WTC11 (cell line): ENCODE data around the gene TNFSF9. TPM values are rescaled to one million over a fixed set of nuclear protein-coding genes. Genes with fewer than 3 reads are reported as not detected.
A peak's percentile ranks its signal among the peaks of the same experiment; 100 is the strongest.
"Not testable (repeated sequence)": the region's sequence is repeated elsewhere in the genome, so short reads cannot be mapped to it uniquely, and the experiment has no call there.

Source experiments
- ATAC-seq: fragments of 200-7000 bp; cut with Tn5 transposase; 2 replicates; pipeline ENCODE4 v1.10.0; 2021; ENCODE audit warnings: mild to moderate bottlenecking, moderate library complexity
- CTCF ChIA-PET: fragments of 300-600 bp; sonication (Branson Sonifier 250); formaldehyde crosslinking; loops from one replicate; lab custom pipeline; 2021; ENCODE audit warnings: antibody characterized with exemption; lab: Charles Lee
- POLR2A ChIA-PET: fragments of 350-600 bp; sonication (Branson Sonifier 250); formaldehyde crosslinking; loops from one replicate; lab custom pipeline; 2021; ENCODE audit warnings: antibody characterized with exemption; lab: Charles Lee
- DNase-seq: peaks from one replicate; pipeline ENCODE4 v3.0.0; 2021; ENCODE audit warnings: low spot score
- H3K27ac Mint-ChIP-seq: 2 replicates; pipeline ENCODE4 v1.8.0; 2021; ENCODE audit warnings: mixed read lengths
- H3K27me3 Mint-ChIP-seq: 2 replicates; pipeline ENCODE4 v1.8.0; 2021; ENCODE audit warnings: low read depth, mild to moderate bottlenecking, moderate library complexity, mixed read lengths
- H3K36me3 Mint-ChIP-seq: 2 replicates; pipeline ENCODE4 v1.8.0; 2021; ENCODE audit warnings: mixed read lengths
- H3K4me1 Mint-ChIP-seq: 2 replicates; pipeline ENCODE4 v1.8.0; 2022; ENCODE audit warnings: mixed read lengths
- H3K4me3 Mint-ChIP-seq: 2 replicates; pipeline ENCODE4 v1.8.0; 2021; ENCODE audit warnings: mild to moderate bottlenecking, moderate library complexity, mixed read lengths
- H3K9me3 Mint-ChIP-seq: 2 replicates; pipeline ENCODE4 v1.8.0; 2021; ENCODE audit warnings: mixed read lengths
- AR ChIP-seq: fragments of 250-450 bp; sonication (Bioruptor Pico); IDR thresholded peaks from 2 replicates; pipeline ENCODE4 v1.9.0; 2021; ENCODE audit warnings: mild to moderate bottlenecking
- ATF1 ChIP-seq: sonication (generic); formaldehyde crosslinking; IDR thresholded peaks from 2 replicates; pipeline ENCODE4 v1.8.1; 2023; ENCODE audit warnings: mild to moderate bottlenecking, moderate library complexity, missing genetic modification reagents
- CREB1 ChIP-seq: sonication (generic); formaldehyde crosslinking; IDR thresholded peaks from 2 replicates; pipeline ENCODE4 v1.8.0; 2023; ENCODE audit warnings: mild to moderate bottlenecking, missing genetic modification reagents
- ELF4 ChIP-seq: sonication (generic); formaldehyde crosslinking; IDR thresholded peaks from 2 replicates; pipeline ENCODE4 v1.8.1; 2022; ENCODE audit warnings: low read depth, mild to moderate bottlenecking, moderate library complexity, missing genetic modification reagents
- FOXP1 ChIP-seq: sonication (generic); formaldehyde crosslinking; IDR thresholded peaks from 2 replicates; pipeline ENCODE4 v1.8.0; 2022; ENCODE audit warnings: missing genetic modification reagents, mild to moderate bottlenecking, moderate library complexity, borderline replicate concordance
- GABPB1 ChIP-seq: sonication (generic); formaldehyde crosslinking; IDR thresholded peaks from 2 replicates; pipeline ENCODE4 v1.8.1; 2023; ENCODE audit warnings: mild to moderate bottlenecking, missing genetic modification reagents
- NFYB ChIP-seq: sonication (generic); formaldehyde crosslinking; conservative IDR thresholded peaks from 2 replicates; pipeline ENCODE4 v1.8.0; 2022; ENCODE audit warnings: low read depth, missing genetic modification reagents
- SMAD3 ChIP-seq: sonication (generic); formaldehyde crosslinking; IDR thresholded peaks from 2 replicates; pipeline ENCODE4 v1.8.0; 2022; ENCODE audit warnings: missing genetic modification reagents, mild to moderate bottlenecking, borderline replicate concordance
- ZBTB21 ChIP-seq: sonication (generic); formaldehyde crosslinking; IDR thresholded peaks from 2 replicates; pipeline ENCODE4 v1.8.1; 2023; ENCODE audit warnings: mild to moderate bottlenecking, missing genetic modification reagents, borderline replicate concordance
- ZNF232 ChIP-seq: sonication (generic); formaldehyde crosslinking; IDR thresholded peaks from 2 replicates; pipeline ENCODE4 v1.8.0; 2022; ENCODE audit warnings: mild to moderate bottlenecking, missing genetic modification reagents
- ZNF281 ChIP-seq: sonication (generic); formaldehyde crosslinking; IDR thresholded peaks from 2 replicates; pipeline ENCODE4 v1.8.0; 2023; ENCODE audit warnings: mild to moderate bottlenecking, missing genetic modification reagents
- total RNA-seq: library from RNA; stranded (reverse); gene quantifications from 3 replicates; pipeline ENCODE4 v1.2.3, GENCODE V29; 2021
- TF ChIP-seq, protein P1 (sequence below): sonication (generic); formaldehyde crosslinking; IDR thresholded peaks from 2 replicates; pipeline ENCODE4 v1.8.0; 2023; ENCODE audit warnings: missing genetic modification reagents

TNFSF9 gene
- total RNA-seq, 1 experiment from 2014 or later = 2.9 TPM

DNA sequence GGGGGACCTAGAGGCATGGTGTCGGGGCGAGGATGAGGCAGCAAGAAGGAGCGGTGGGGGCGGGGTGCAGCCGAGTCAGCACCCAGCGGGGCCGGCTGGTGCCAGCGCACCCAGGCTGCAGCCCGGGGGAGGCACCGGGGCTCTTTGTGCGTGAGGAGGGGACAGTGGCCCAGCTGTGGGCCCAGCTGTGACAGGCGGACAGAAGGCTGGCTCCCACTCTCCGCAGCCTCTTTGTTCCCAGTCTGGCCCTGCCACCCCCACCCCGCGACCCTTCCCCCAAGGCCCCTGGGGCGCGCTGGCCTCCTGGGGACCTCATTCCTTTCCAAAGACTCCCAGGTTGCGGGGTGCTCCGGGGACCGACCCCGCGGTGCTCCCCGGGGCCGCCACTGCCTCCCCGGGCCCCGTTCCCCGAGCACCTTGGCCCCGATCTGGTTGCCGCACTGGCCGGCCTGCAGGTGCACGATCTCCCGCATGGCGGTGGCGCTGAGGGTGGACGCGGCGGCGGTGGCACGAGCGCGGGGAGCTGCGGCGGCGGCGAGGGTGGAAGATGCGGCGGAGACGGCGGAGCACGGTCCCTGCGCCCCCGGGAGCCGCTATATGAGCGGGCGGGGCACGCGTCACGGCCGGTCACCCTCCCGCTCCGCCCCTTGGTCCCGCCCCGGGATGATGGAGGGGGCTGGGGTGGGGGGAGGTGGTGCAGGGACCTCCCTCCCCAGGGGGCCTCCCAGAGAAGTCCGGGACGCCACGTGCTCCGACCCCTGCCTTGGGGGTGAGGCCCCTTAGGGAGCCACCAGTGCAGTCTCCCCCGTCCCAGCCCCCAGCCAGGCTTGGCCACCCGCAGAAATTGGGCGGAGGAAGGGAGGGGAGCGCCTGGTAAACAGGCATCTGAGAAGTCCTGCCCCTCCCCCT is 28.8 kb upstream of the TNFSF9 start, which contains the start of gene TUBB4A (continued):
- TF ChIP-seq, protein P1, sequence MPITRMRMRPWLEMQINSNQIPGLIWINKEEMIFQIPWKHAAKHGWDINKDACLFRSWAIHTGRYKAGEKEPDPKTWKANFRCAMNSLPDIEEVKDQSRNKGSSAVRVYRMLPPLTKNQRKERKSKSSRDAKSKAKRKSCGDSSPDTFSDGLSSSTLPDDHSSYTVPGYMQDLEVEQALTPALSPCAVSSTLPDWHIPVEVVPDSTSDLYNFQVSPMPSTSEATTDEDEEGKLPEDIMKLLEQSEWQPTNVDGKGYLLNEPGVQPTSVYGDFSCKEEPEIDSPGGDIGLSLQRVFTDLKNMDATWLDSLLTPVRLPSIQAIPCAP (CRISPR knock-in tag) = no peak

DNA sequence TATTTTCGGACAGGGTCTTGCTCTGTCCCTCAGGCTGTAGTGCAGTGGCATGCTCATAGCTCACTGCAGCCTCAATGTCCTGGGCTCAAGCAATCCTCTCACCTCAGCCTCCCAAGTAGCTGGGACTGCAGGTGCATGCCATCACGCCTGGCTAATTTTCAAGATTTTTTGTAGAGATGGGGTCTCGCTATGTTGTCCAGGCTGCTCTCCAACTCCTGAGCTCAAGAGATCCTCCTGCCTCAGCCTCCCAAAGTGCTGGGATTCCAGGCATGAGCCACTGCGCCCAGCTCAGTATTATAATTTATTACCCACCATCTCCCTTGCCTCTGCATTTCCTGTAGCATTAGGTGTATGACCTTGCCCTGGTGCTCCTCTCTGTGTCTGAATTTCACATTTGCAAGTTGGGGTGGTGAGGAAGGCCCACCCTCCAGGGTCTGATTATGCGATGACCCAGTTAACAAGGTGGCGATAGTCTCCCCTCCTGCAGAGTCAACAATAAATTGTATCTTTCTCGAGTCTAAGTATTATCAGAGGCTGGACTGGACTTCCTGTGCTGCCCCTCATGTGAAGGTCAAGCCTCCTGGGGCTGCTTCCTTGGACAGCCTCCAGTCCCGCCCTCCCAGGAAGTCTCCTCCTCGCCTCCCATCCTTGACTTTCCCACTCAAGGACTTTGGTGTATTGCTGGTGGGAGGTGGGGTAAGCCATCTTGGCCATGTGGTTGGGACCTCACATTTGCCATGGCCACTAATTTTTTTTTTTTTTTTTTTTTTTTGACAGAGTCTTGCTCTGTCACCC is 27.2 kb upstream of the TNFSF9 start:
- H3K27me3 Mint-ChIP-seq = peaks cover 31% of the 10 kb centered on the region
- CTCF ChIA-PET = interaction anchor here (0.7 to 1.8 kb wide), 5 partner anchors 13 to 360 kb away, joined by 3 to 7 read pairs (median 5); partner anchors contain the start of gene DENND1C

GRCh38 chr19:6508028-6508771 is 22.6 kb upstream of the TNFSF9 start:
- ATAC-seq, H3K4me3 Mint-ChIP-seq, H3K27me3 Mint-ChIP-seq, H3K27ac Mint-ChIP-seq, H3K36me3 Mint-ChIP-seq, CTCF ChIA-PET, DNase-seq, POLR2A ChIA-PET, H3K9me3 Mint-ChIP-seq, H3K4me1 Mint-ChIP-seq: not testable (repeated sequence)

More for the DNA sequence above, 27.2 kb upstream of the TNFSF9 start:
- DNase-seq = no peak
- ATAC-seq = no peak
- Mint-ChIP-seq H3K9me3 (no peaks in the 10 kb centered on the region), H3K4me1 (peaks cover 6% of the 10 kb centered on the region), H3K4me3 (peak overlapping the region; percentile 32), H3K36me3 (no peaks in the 10 kb centered on the region), H3K27ac (no peak overlapping the region)
- POLR2A ChIA-PET = interaction anchor here (0.7 kb wide), 1 partner anchor 1126 kb away, joined by 8 read pairs; the partner anchor contains the start of genes PET100 and XAB2
- TF ChIP-seq NFYB (CRISPR knock-in tag) = no peak

DNA sequence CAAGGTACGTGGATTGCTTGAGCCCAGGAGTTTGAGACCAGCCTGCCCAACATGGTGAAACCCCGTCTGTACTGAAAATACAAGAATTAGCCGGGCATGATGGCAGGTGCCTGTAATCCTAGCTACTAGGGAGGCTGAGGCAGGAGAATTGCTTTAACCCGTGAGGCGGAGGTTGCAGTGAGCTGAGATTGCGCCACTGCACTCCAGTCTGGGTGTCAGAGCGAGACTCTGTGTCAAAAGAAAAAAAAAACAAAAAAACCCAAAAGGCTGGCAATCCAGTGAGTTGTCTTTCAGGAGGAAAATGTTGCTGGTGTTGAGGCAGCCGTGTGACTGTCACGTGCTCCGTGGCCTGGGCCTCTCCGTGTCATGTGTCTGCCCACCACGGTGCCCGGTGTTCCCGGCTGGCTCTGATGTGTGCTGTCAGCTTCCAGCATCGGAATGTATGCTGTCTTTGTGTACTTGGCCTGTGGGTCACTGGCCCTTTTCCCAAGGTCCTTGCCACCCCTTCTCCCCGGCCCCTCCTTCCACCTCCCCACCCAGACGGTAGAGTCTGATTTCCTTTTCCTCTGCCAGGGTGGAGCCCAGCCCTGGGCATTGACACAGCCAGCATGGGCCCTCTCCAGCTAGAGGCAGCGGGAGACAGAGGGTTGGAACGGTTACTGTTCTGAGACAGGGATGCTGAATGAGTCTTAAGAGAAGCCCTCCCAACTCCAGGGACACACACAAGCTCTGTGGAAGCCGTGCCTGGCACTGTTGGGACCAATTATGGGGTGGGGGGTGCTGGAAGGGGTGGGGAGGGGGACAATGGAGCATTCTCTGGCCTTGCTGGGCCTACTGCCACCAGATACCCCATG is 21.5 kb upstream of the TNFSF9 start:
- DNase-seq = no peak
- H3K27me3 Mint-ChIP-seq = peaks cover 1% of the 10 kb centered on the region; the same call in 1 of the 2 replicates
- H3K9me3 Mint-ChIP-seq = no peaks in the 10 kb centered on the region
- CTCF ChIA-PET = no interaction called here
- no peak for ATAC-seq
- H3K4me3 Mint-ChIP-seq = no peak overlapping the region
- H3K36me3 Mint-ChIP-seq = no peaks in the 10 kb centered on the region
- TF ChIP-seq AR (no peak), ZBTB21 (no peak), GABPB1 (CRISPR knock-in tag) (peak; percentile 73), CREB1 (CRISPR knock-in tag) (no peak)
- no peaks in the 10 kb centered on the region for H3K4me1 Mint-ChIP-seq
- no peak overlapping the region for H3K27ac Mint-ChIP-seq
- POLR2A ChIA-PET = no interaction called here

DNA sequence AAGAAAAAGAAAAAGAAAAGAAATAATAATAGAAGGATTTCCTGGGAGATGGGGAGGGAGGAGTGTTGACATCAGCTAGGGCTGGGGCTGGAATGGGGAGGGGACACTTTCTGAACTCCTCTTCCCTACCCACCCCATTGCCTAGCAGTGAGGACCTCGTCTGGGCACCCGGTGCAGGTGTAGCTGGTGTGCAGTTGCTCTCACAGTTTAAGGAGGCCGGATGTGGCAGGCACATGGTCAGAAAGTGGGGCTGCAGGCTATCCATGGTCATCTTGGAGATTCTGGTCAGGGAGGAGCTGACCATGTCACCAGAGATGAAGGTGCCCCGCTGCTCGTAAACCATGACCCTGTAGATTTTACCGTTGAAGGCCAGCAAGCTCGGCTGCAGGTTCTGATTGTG is 20.2 kb upstream of the TNFSF9 start:
- DNase-seq (no peak), ATAC-seq (no peak)
- Mint-ChIP-seq H3K9me3 (no peaks in the 10 kb centered on the region), H3K4me3 (no peak overlapping the region), H3K27me3 (no peaks in the 10 kb centered on the region; the same call in 1 of the 2 replicates), H3K4me1 (no peaks in the 10 kb centered on the region), H3K27ac (no peak overlapping the region), H3K36me3 (no peaks in the 10 kb centered on the region)
- ChIA-PET CTCF (interaction anchor here (0.6 kb wide), 1 partner anchor 8 kb away, joined by 3 read pairs; no protein-coding TSS in a partner anchor), POLR2A (interaction anchor here (0.6 kb wide), 1 partner anchor 133 kb away, joined by 4 read pairs; no protein-coding TSS in a partner anchor)
- TF ChIP-seq ATF1 (CRISPR knock-in tag) = no peak
- no peak for TF ChIP-seq FOXP1 (CRISPR knock-in tag)
- TF ChIP-seq SMAD3 = no peak
- no peak for TF ChIP-seq ZNF281 (CRISPR knock-in tag)
- no peak for TF ChIP-seq ELF4
- TF ChIP-seq ZNF232 = no peak
